CD14-positive monocyte (primary cell): Measurements from ENCODE around the gene ACTN4. TPM values are rescaled to one million over a fixed set of nuclear protein-coding genes. Genes with fewer than 3 reads are reported as not detected.

ENCODE experiments used
- DNase-seq, 3 donors: peaks; one replicate each; pipeline ENCODE4 v3.0.0-alpha.2; 2011 to 2022
- H2AFZ ChIP-seq: 2 replicates; pipeline ENCODE4 v1.6.0; 2012; ENCODE audit warnings: mild to moderate bottlenecking, low read depth, low read length, inconsistent platforms; ENCODE audit not compliant: insufficient read depth, poor library complexity, severe bottlenecking
- H3K27ac ChIP-seq, 2 donors: 1 replicate in 1 of 2; 2 replicates in 1 of 2; pipeline ENCODE4 v1.5.1; 2012 to 2013; ENCODE audit warnings: low read length in 2 of 2, control low read depth in 1 of 2, inconsistent platforms in 1 of 2, low read depth in 1 of 2, mild to moderate bottlenecking in 1 of 2
- H3K27me3 ChIP-seq, 2 donors: one replicate each; pipeline versions ENCODE4 v1.6.0 to v1.6.1; 2011 to 2013; ENCODE audit warnings: low read length in 2 of 2; ENCODE audit not compliant: control insufficient read depth in 2 of 2, insufficient read depth in 2 of 2
- H3K36me3 ChIP-seq, 2 donors: replicated peaks in 1 of 2; 1 replicate in 1 of 2; 2 replicates in 1 of 2; pipeline versions ENCODE4 v1.5.1 to v1.6.1; 2012 to 2013; ENCODE audit warnings: low read length in 2 of 2, control low read depth in 1 of 2, inconsistent platforms in 1 of 2, mild to moderate bottlenecking in 1 of 2; ENCODE audit not compliant: insufficient read depth in 2 of 2, control insufficient read depth in 1 of 2
- H3K4me1 ChIP-seq, 2 donors: 1 replicate in 1 of 2; 2 replicates in 1 of 2; pipeline versions ENCODE4 v1.5.1 to v1.6.1; 2012 to 2013; ENCODE audit warnings: low read length in 2 of 2, control low read depth in 1 of 2, inconsistent platforms in 1 of 2, mild to moderate bottlenecking in 1 of 2, moderate library complexity in 1 of 2; ENCODE audit not compliant: insufficient read depth in 2 of 2, control insufficient read depth in 1 of 2
- H3K4me2 ChIP-seq: replicated peaks from 2 replicates; pipeline ENCODE3; 2012; ENCODE audit warnings: low read length, moderate library complexity, mild to moderate bottlenecking; ENCODE audit not compliant: poor library complexity, severe bottlenecking; ENCODE audit errors: extremely low read depth
- H3K4me3 ChIP-seq, 3 experiments: fragments of 200-600 bp in 1 of 3; sonication (generic) in 1 of 3; replicated peaks in 1 of 3; 1 replicate in 2 of 3; 2 replicates in 1 of 3; pipeline ENCODE4 v1.5.1; 2011 to 2013; ENCODE audit warnings: low read length in 3 of 3, mild to moderate bottlenecking in 3 of 3, control low read depth in 2 of 3, low read depth in 2 of 3, inconsistent platforms in 1 of 3, moderate library complexity in 1 of 3
- H3K79me2 ChIP-seq: 2 replicates; pipeline ENCODE4 v1.6.0; 2012; ENCODE audit warnings: mild to moderate bottlenecking, control low read depth, inconsistent platforms, low read length, moderate library complexity; ENCODE audit not compliant: insufficient read depth
- H3K9ac ChIP-seq: 2 replicates; pipeline ENCODE4 v1.6.0; 2017; ENCODE audit warnings: low read length, mild to moderate bottlenecking; ENCODE audit not compliant: insufficient read depth, poor library complexity, severe bottlenecking
- H3K9me3 ChIP-seq, 2 donors: replicated peaks in 1 of 2; 1 replicate in 1 of 2; 2 replicates in 1 of 2; pipeline versions ENCODE4 v1.5.1 to v1.6.1; 2012 to 2013; ENCODE audit warnings: low read length in 2 of 2, control low read depth in 1 of 2; ENCODE audit not compliant: control insufficient read depth in 1 of 2, insufficient read depth in 1 of 2
- H4K20me1 ChIP-seq: 2 replicates; pipeline ENCODE4 v1.6.0; 2012; ENCODE audit warnings: mild to moderate bottlenecking, low read length, control low read depth, moderate library complexity; ENCODE audit not compliant: insufficient read depth
- H3K27ac Mint-ChIP-seq, 7 donors: one replicate each; pipeline ENCODE4 v1.8.0; 2020; ENCODE audit warnings: mild to moderate bottlenecking in 7 of 7, mixed read lengths in 7 of 7, moderate library complexity in 6 of 7, inconsistent platforms in 2 of 7
- H3K27me3 Mint-ChIP-seq, 3 donors: one replicate each; pipeline ENCODE4 v1.8.0; 2021 to 2022; ENCODE audit warnings: low read depth in 3 of 3, mild to moderate bottlenecking in 3 of 3, mixed read lengths in 3 of 3, moderate library complexity in 3 of 3, inconsistent platforms in 1 of 3
- H3K36me3 Mint-ChIP-seq, 2 donors: one replicate each; pipeline ENCODE4 v1.8.0; 2020; ENCODE audit warnings: mixed read lengths in 2 of 2, inconsistent platforms in 1 of 2, mild to moderate bottlenecking in 1 of 2
- H3K4me1 Mint-ChIP-seq: one replicate; pipeline ENCODE4 v1.8.0; 2020; ENCODE audit warnings: mild to moderate bottlenecking, mixed read lengths
- H3K4me3 Mint-ChIP-seq, 2 donors: one replicate each; pipeline ENCODE4 v1.8.0; 2020; ENCODE audit warnings: mild to moderate bottlenecking in 2 of 2, mixed read lengths in 2 of 2, moderate library complexity in 1 of 2
- H3K9me3 Mint-ChIP-seq, 7 donors: one replicate each; pipeline ENCODE4 v1.8.0; 2020 to 2022; ENCODE audit warnings: mixed read lengths in 7 of 7, mild to moderate bottlenecking in 6 of 7, moderate library complexity in 6 of 7, inconsistent platforms in 2 of 7
- CTCF ChIP-seq: fragments of 200-600 bp; IDR thresholded peaks from one replicate; pipeline ENCODE4 v1.8.0; 2022; ENCODE audit warnings: antibody characterized with exemption, mild to moderate bottlenecking
- WGBS: methylation state at CpG from one replicate; pipeline ENCODE4 v1.1.5; 2013; ENCODE audit warnings: missing lambda C conversion rate; ENCODE audit not compliant: insufficient coverage; 5-methylcytosine and 5-hydroxymethylcytosine counted together
- intact Hi-C, 2 donors: fragments of 100-400 bp; cut with micrococcal nuclease; formaldehyde crosslinking; loops; one replicate each; pipeline versions ENCODE4 v1.15.0 to v1.15.1; 2023
- polyA plus RNA-seq, 3 donors: library from polyadenylated mRNA; depleted of rRNA in 1 of 3; unstranded in 2 of 3; stranded (reverse) in 1 of 3; fragments of 300-500 nt in 2 of 3; fragments of >200 nt in 1 of 3; fragmentation: Illumina TruSeq in 2 of 3; gene quantifications; 1 replicate in 2 of 3; 2 replicates in 1 of 3; pipeline ENCODE4 v1.2.3, GENCODE V29; 2012 to 2021

Gene ACTN4
- polyA plus RNA-seq, 3 donors = 8.4 to 177 (median 16.0) TPM

DNA sequence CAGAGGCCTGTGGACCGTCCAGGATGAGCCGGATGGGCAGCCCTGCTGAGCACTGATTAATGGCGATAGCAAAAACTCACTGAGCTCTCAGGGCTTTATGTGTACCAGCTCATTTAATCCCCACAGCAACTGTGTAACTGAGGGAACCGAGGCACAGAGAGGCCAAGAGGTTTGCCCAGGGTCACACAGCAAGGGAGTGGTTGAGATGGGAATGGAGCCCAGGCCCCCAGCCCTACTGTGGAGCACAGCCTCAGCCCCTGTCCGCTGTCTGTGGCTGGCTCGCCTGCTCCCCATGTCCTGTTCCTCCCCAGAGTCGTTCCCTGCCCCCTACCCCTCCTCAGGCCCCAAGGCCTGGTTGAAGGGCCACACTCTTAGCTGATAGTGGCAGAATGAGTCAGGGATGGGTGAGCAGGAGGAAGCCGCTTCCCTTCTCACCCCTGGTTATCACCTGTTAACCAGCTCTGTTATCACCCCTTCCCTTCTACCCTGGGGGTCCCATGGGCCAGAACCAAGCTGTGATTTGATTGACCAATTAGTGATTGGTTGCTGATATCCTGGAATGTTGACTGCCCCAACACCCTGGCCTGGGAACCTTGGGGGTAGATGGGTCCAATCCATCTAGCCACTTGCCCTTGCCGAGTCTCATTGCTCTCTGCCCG lies 75.6 kb downstream of the ACTN4 start:
- 97% methylated on average over 5 of the region's 10 CpGs for WGBS
- no peak overlapping the region for H3K4me3 Mint-ChIP-seq
- TF ChIP-seq CTCF = no peak
- no peak overlapping the region for H3K4me3 ChIP-seq
- H3K4me2 ChIP-seq = no peak overlapping the region
- no peaks in the 10 kb centered on the region for H3K4me1 ChIP-seq
- no peak overlapping the region for H2AFZ ChIP-seq
- H3K9me3 Mint-ChIP-seq = peaks cover 0 to 1% (median 0%) of the 10 kb centered on the region in 7 donors
- no peaks in the 10 kb centered on the region for H3K79me2 ChIP-seq
- DNase-seq = no peak
- peaks cover 98 to 100% of the 10 kb centered on the region in 2 donors for H3K36me3 ChIP-seq
- peaks cover 16% of the 10 kb centered on the region for H4K20me1 ChIP-seq
- peak overlapping the region in 1 of 2 donors; percentile 22 for H3K27ac ChIP-seq
- no peaks in the 10 kb centered on the region for H3K4me1 Mint-ChIP-seq
- peaks cover 90 to 98% of the 10 kb centered on the region in 2 donors for H3K36me3 Mint-ChIP-seq
- peak overlapping the region in 2 of 7 donors; percentile 54 to 68 for H3K27ac Mint-ChIP-seq
- peaks cover 0 to 1% (median 0%) of the 10 kb centered on the region in 3 donors for H3K27me3 Mint-ChIP-seq
- no peaks in the 10 kb centered on the region for H3K27me3 ChIP-seq
- no peak overlapping the region for H3K9ac ChIP-seq
- intact Hi-C loops = no loop called here
- H3K9me3 ChIP-seq = no peaks in the 10 kb centered on the region

GRCh38 chr19:38723606-38723965 lies 76.1 kb downstream of the ACTN4 start:
- Mint-ChIP-seq H3K4me1 (no peaks in the 10 kb centered on the region), H3K36me3 (peaks cover 89 to 98% of the 10 kb centered on the region in 2 donors), H3K27ac (peak overlapping the region in 1 of 7 donors; percentile 54), H3K27me3 (peaks cover 0 to 1% (median 0%) of the 10 kb centered on the region in 3 donors), H3K9me3 (peaks cover 0 to 1% (median 0%) of the 10 kb centered on the region in 7 donors), H3K4me3 (no peak overlapping the region)
- intact Hi-C loops = no loop called here
- DNase-seq = no peak
- Histone ChIP-seq H3K9me3 (no peaks in the 10 kb centered on the region), H3K4me3 (no peak overlapping the region), H3K9ac (no peak overlapping the region), H3K79me2 (no peaks in the 10 kb centered on the region), H3K4me1 (no peaks in the 10 kb centered on the region), H3K36me3 (peaks cover 97 to 100% of the 10 kb centered on the region in 2 donors), H3K4me2 (no peak overlapping the region), H3K27me3 (no peaks in the 10 kb centered on the region), H3K27ac (no peak overlapping the region), H4K20me1 (peaks cover 13% of the 10 kb centered on the region), H2AFZ (no peak overlapping the region)
- WGBS = 100% methylated on average over 6 of the region's 11 CpGs
- no peak for TF ChIP-seq CTCF
